ENCODE measurements around the gene SLC24A3. TPM values are rescaled to one million over a fixed set of nuclear protein-coding genes. Genes with fewer than 3 reads are reported as not detected.
"Not testable (repeated sequence)": the region's sequence is repeated elsewhere in the genome, so short reads cannot be mapped to it uniquely, and the experiment has no call there.

SLC24A3 gene
- total RNA-seq, 6 experiments from 2014 or later, result not detected

- H3K27ac Mint-ChIP-seq, result no peak overlapping the region
- no peak overlapping the region for H3K4me3 Mint-ChIP-seq
- peak; percentile 65 for DNase-seq
- H3K9me3 Mint-ChIP-seq, result no peaks in the 10 kb centered on the region
- H3K36me3 Mint-ChIP-seq (ENCODE audit: low read depth), result no peaks in the 10 kb centered on the region
- H3K27me3 Mint-ChIP-seq (ENCODE audit: insufficient read depth), result peaks cover 2% of the 10 kb centered on the region; the same call in 1 of the 2 replicates
- H3K4me1 Mint-ChIP-seq (ENCODE audit: low read depth), result peaks cover 1% of the 10 kb centered on the region
- TF ChIP-seq CTCF (IDR thresholded peaks at IDR 0.05), result peak; percentile 87
Measured at GRCh38 chr20:19628570-19629134, 416.2 kb downstream of the SLC24A3 start.

- no peak for DNase-seq
- H3K27me3 Mint-ChIP-seq (ENCODE audit: insufficient read depth), result peaks cover 5% of the 10 kb centered on the region; the same call in 1 of the 2 replicates
- H3K36me3 Mint-ChIP-seq (ENCODE audit: low read depth), result no peaks in the 10 kb centered on the region
- no peak for TF ChIP-seq CTCF (IDR thresholded peaks at IDR 0.05)
- peaks cover 11% of the 10 kb centered on the region for H3K4me1 Mint-ChIP-seq (ENCODE audit: low read depth)
- H3K9me3 Mint-ChIP-seq, result no peaks in the 10 kb centered on the region
- no peak overlapping the region for H3K27ac Mint-ChIP-seq
- H3K4me3 Mint-ChIP-seq, result no peak overlapping the region
Measured at GRCh38 chr20:19631410-19631809, 419.0 kb downstream of the SLC24A3 start.

GRCh38 chr20:19633985-19634384 lies 421.5 kb downstream of the SLC24A3 start:
- no peak overlapping the region for H3K27ac Mint-ChIP-seq
- peak; percentile 65 for DNase-seq
- no peak for TF ChIP-seq CTCF (IDR thresholded peaks at IDR 0.05)
- H3K27me3 Mint-ChIP-seq (ENCODE audit: insufficient read depth), result peaks cover 6% of the 10 kb centered on the region; the same call in 1 of the 2 replicates
- peaks cover 11% of the 10 kb centered on the region for H3K4me1 Mint-ChIP-seq (ENCODE audit: low read depth)
- H3K4me3 Mint-ChIP-seq, result no peak overlapping the region
- no peaks in the 10 kb centered on the region for H3K36me3 Mint-ChIP-seq (ENCODE audit: low read depth)
- no peaks in the 10 kb centered on the region for H3K9me3 Mint-ChIP-seq

- not testable (repeated sequence) for H3K4me1 Mint-ChIP-seq (ENCODE audit: low read depth); H3K27ac Mint-ChIP-seq; H3K9me3 Mint-ChIP-seq
Measured at GRCh38 chr20:19639471-19640045, 427.1 kb downstream of the SLC24A3 start.

GRCh38 chr20:19642860-19643259 lies 430.4 kb downstream of the SLC24A3 start:
- DNase-seq, result no peak
- Mint-ChIP-seq H3K4me1 (ENCODE audit: low read depth) (no peaks in the 10 kb centered on the region), H3K27me3 (ENCODE audit: insufficient read depth) (peaks cover 7% of the 10 kb centered on the region), H3K27ac (no peak overlapping the region), H3K4me3 (no peak overlapping the region), H3K36me3 (ENCODE audit: low read depth) (no peaks in the 10 kb centered on the region), H3K9me3 (no peaks in the 10 kb centered on the region)
- TF ChIP-seq CTCF (IDR thresholded peaks at IDR 0.05), result no peak

More at GRCh38 chr20:19639471-19640045, 427.1 kb downstream of the SLC24A3 start:
- not testable (repeated sequence) for H3K4me3 Mint-ChIP-seq; H3K27me3 Mint-ChIP-seq (ENCODE audit: insufficient read depth); DNase-seq; H3K36me3 Mint-ChIP-seq (ENCODE audit: low read depth)

- Mint-ChIP-seq H3K4me3 (no peak overlapping the region), H3K4me1 (ENCODE audit: low read depth) (no peaks in the 10 kb centered on the region), H3K27me3 (ENCODE audit: insufficient read depth) (peaks cover 7% of the 10 kb centered on the region), H3K9me3 (no peaks in the 10 kb centered on the region), H3K27ac (no peak overlapping the region), H3K36me3 (ENCODE audit: low read depth) (no peaks in the 10 kb centered on the region)
- DNase-seq, result no peak
- no peak for TF ChIP-seq CTCF (IDR thresholded peaks at IDR 0.05)
Measured at GRCh38 chr20:19644085-19644484, 431.6 kb downstream of the SLC24A3 start.
